ENCODE results near the gene MAD2L1BP. TPM values are rescaled to one million over a fixed set of nuclear protein-coding genes. Genes with fewer than 3 reads are reported as not detected.
"Not testable (repeated sequence)": the region's sequence is repeated elsewhere in the genome, so short reads cannot be mapped to it uniquely, and the experiment has no call there.

MAD2L1BP gene
- total RNA-seq, 2 donors from 2014 or later = 44.4 to 44.7 TPM

DNA sequence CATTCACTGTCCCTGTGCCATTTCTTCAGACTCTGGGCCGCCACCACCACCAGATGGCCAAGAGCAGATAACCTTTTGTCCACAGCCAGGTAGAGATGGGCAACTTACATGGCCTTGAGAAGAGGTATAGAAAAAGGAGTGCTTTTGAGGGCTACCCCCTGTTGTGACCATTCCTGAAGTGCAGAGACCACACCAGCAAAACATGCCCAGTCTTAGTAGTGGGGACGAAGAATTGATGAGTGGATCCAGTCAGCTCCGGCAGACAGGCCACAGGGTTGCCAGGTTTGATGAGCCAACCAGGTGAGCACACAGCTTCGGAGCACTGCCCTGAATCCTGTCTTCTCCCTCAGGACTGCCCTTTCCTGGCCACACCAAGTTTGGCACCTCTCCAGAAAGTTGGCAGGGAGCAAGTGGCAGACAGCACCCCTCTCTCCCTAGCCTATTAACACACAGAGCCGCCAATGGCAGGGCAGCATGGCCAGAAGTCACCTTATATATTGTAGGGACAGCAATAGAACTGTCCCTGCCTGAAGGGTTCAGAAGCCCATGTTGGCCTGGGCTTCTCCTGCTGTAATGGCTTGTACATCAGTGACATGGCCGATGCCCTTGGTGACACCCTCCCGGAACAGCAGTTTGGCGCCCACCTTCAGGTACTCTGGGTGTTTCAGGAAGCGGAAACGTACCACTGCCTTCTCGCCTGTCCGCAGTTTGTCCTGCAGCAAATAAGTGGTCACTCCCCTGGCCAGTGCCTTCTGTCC lies 14.4 kb upstream of the MAD2L1BP start:
- H3K36me3 Mint-ChIP-seq (ENCODE audit: low read depth) = peaks cover 88% of the 10 kb centered on the region

DNA sequence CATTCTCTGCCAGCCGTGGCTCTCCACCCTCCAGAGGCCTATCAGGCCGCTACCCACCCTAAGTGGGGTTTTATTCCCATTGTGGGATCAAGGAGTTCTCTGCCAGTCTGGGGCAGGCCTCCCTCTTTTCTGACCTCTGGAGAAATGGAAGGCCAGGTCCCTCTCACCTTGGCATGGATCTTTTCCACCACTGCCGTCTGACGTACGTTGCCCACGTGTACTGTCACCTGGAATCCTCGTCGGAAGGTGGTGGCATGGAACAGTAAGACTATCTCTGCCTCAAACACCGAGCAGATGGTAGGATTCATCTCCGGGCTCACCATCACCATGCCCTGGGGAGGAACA lies 13.8 kb upstream of the MAD2L1BP start:
- Mint-ChIP-seq H3K27me3 (no peaks in the 10 kb centered on the region), H3K4me3 (no peak overlapping the region), H3K9me3 (no peaks in the 10 kb centered on the region), H3K4me1 (peaks cover 10% of the 10 kb centered on the region), H3K36me3 (ENCODE audit: low read depth) (peaks cover 88% of the 10 kb centered on the region), H3K27ac (peak overlapping the region; percentile 18)
- no peak for ATAC-seq (replicated peaks)

More for the DNA sequence above, 14.4 kb upstream of the MAD2L1BP start:
- Mint-ChIP-seq H3K9me3 (no peaks in the 10 kb centered on the region), H3K27me3 (no peaks in the 10 kb centered on the region), H3K27ac (peak overlapping the region; percentile 53), H3K4me3 (no peak overlapping the region), H3K4me1 (peaks cover 5% of the 10 kb centered on the region)
- no peak for ATAC-seq (replicated peaks)

DNA sequence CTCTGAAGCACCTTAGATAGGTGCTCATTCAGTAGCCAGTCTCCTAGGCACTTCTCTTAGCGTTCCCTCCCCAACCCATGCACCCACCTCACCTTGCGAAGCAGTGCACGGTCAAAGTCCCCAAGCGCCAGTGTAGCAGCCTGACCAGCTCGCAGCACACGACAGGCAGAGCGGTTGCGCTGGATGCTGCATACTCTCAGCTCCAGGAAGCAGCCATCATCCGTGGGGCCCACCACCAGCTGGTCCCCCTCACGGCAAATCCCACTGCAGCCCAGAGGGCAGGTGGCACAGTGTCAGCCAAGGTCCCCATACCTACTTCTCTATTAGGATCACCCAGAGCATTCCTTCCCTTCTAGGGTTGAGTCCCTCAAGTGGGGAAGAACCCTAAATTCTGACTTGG lies 13.1 kb upstream of the MAD2L1BP start:
- Mint-ChIP-seq H3K27ac (peak overlapping the region; percentile 18), H3K36me3 (ENCODE audit: low read depth) (peaks cover 89% of the 10 kb centered on the region), H3K9me3 (no peaks in the 10 kb centered on the region), H3K27me3 (no peaks in the 10 kb centered on the region), H3K4me1 (peaks cover 18% of the 10 kb centered on the region), H3K4me3 (no peak overlapping the region)
- no peak for ATAC-seq (replicated peaks)

DNA sequence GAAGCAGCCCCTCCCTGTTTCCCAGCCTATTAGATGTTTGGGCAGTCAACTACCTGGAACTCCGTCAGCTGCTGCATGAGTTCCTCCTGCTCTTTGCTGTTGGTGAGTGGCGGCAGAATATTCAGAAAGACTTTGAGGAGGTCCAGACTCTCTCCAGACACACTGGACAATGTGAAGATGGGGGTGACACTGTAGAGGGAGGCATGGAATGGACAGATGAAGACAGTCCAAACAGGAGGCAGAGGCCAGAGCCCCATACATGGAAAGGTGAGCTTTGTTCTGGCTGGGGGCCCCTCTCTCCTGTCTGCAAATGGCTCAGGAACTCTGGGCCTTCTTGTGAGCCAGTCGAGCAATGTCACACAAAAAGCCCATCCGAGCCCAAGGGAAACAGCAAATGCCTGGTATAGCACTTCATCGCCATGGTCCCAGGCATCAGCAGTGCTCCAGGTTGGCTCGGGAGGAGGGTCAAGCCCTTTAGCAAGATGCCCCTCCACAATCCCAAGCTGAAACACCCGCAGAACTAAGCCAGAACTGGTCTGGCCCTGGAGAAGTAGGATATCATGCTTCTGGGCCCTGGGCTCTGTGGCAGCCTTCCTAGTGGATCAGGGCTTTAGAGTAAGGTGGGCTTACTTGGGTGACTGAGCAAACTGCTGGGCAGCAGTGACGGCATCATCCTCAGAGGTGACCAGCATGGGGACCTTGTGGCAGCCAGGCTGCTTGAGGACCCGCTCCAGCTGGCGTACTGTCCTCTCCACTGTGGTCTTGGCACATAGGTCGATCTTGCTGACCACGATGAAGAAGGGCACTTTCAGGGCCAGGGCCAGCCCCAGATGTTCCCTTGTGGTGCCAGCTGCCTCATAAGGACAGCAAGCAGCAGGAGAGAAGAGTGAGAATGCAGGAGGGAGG lies 11.5 kb upstream of the MAD2L1BP start:
- no peak for ATAC-seq (replicated peaks)
- Mint-ChIP-seq H3K4me3 (no peak overlapping the region), H3K27ac (peak overlapping the region; percentile 43)

DNA sequence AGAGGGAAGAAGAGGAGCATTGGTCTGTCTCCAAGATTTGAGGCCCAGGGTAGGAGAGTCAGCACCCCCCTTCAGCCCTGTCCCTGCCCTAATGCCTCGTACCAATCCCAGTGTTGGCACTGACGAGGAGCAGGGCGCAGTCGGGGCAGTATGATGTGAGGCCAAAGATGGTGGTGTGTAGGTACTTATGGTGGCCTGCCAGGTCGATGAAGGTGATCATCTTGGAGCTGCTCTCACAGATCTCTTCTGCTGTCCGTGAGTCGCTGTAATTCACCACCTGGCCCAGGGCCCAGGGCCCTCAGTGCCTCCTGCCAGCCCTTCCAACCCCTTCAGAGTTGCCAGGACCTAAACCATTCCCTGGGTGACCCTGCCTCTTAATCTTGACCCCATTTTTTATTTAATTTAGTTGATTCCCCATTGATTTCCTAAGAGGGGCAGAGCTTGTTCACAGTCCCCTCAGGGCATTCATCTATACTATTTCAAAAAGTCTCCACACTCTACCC lies 10.8 kb upstream of the MAD2L1BP start:
- no peak for ATAC-seq (replicated peaks)
- no peaks in the 10 kb centered on the region for H3K27me3 Mint-ChIP-seq
- no peak overlapping the region for H3K27ac Mint-ChIP-seq
- peaks cover 88% of the 10 kb centered on the region for H3K36me3 Mint-ChIP-seq (ENCODE audit: low read depth)
- no peak overlapping the region for H3K4me3 Mint-ChIP-seq
- H3K4me1 Mint-ChIP-seq = peaks cover 26% of the 10 kb centered on the region
- no peaks in the 10 kb centered on the region for H3K9me3 Mint-ChIP-seq

More for the DNA sequence above, 11.5 kb upstream of the MAD2L1BP start:
- Mint-ChIP-seq H3K36me3 (ENCODE audit: low read depth) (peaks cover 95% of the 10 kb centered on the region), H3K9me3 (no peaks in the 10 kb centered on the region), H3K4me1 (peaks cover 25% of the 10 kb centered on the region), H3K27me3 (no peaks in the 10 kb centered on the region)

DNA sequence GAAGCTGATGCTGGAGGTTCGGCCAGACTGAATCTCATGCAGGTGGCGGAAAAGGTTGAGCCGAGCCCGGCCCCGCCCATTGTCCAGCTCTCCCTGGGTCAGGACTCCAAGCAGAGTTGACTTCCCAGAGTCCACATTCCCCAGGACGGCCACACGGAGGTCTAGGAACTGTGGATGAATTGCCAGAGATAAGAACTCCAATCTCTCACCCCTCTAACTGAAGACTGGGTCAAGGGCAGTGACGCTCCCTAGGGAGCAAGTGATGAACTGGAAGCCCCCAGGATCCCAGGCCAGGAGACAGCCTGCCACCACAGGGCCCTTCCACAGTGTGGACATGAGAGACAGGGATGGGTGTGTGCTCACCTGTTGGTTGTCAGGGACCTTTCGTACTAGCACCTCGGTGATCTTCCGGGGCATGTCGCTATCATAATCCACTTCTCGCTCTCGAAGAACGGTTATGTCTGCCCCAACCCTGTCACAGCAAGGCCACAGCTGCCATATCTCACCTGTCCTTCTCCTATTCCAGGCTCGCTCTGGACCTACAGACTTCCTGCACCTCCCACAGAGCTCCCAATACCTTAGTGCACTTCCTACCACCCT lies 10.1 kb upstream of the MAD2L1BP start:
- Mint-ChIP-seq H3K9me3 (no peaks in the 10 kb centered on the region), H3K27ac (no peak overlapping the region)
- ATAC-seq (replicated peaks) = no peak

DNA sequence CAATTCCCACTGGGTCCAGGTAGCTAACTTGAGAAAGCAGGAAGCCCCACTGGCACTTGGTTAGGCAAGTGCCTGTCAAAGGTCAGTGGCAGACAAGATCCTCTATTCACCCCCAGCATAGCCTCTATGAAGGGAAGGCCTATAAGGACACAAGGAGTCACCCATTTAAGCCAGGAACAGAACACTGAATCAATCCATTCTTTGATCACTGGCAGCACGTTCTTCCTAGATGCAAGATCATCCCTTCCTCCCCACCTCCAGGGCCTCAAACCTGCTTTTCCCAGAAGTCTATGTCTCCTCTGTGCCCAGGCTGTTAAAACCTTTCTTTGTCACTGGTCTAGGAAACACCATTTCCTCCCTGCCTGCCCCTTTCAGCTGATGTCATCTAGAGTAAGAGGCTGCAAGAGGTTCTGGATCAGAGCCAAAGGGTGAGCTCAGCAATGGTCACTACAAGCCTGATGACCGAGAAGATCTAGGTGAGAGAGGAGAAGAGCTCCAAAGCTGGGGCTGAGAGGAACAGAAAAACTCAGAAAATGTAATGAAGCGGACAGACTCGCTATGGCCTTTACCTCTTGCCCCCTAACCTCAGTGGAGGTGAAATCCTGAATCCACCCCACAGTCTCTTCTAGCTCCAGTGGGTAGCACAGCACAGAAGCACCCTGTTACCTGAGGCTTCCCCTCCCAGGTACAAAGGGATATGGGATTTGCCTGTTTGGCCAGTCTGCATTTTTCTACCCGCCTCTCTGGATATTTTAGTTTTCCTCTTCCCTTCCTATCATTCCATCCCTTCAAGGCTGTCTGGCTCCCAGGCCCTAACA lies 8.4 kb upstream of the MAD2L1BP start:
- ATAC-seq (replicated peaks) = no peak
- H3K4me3 Mint-ChIP-seq = peak overlapping the region; percentile 97
- H3K27ac Mint-ChIP-seq = peak overlapping the region; percentile 83
- peaks cover 64% of the 10 kb centered on the region for H3K36me3 Mint-ChIP-seq (ENCODE audit: low read depth)
- no peaks in the 10 kb centered on the region for H3K27me3 Mint-ChIP-seq
- H3K4me1 Mint-ChIP-seq = peaks cover 29% of the 10 kb centered on the region
- H3K9me3 Mint-ChIP-seq = no peaks in the 10 kb centered on the region

More for the DNA sequence above, 10.1 kb upstream of the MAD2L1BP start:
- Mint-ChIP-seq H3K27me3 (no peaks in the 10 kb centered on the region), H3K4me3 (no peak overlapping the region), H3K36me3 (ENCODE audit: low read depth) (peaks cover 81% of the 10 kb centered on the region), H3K4me1 (peaks cover 30% of the 10 kb centered on the region)

DNA sequence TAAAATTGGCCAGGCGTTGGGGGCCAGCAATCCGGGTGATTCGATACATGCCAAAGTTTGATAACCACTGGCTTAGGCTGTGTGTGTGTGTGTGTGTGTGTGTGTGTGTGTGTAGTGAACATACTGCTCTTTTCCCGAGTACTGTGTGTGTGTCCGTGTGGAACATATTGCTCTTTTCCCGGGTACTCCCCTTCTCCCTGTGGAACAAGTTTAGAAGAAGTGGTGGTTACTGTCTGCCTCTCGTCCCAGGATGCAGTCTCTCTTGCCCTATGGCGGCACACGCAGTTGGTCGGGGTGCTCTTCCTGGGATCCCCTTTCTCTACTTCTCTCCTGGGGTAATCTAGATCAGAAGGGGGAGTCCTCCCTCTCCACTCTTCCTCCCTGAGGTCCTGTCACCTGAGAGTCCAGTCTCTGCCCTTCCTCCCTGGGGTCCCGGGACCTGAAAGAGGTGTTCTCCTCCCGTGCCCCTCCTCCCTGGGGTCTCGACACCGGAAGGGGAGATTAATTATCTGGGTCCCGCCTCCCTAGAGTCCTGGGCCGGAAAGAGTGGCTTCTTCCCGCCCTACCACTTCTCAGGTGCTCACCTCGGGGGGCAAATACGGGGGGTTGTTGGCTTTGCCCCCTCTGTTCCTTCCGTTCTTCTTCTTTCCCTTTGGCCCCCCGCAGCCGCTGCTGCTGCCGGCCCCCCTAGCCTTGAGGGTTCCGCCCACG lies 7.1 kb upstream of the MAD2L1BP start:
- H3K27me3 Mint-ChIP-seq = no peaks in the 10 kb centered on the region
- no peaks in the 10 kb centered on the region for H3K9me3 Mint-ChIP-seq
- peaks cover 27% of the 10 kb centered on the region for H3K4me1 Mint-ChIP-seq
- ATAC-seq (replicated peaks) = peak; percentile 13
- peaks cover 51% of the 10 kb centered on the region for H3K36me3 Mint-ChIP-seq (ENCODE audit: low read depth)
- H3K4me3 Mint-ChIP-seq = peak overlapping the region; percentile 97
- H3K27ac Mint-ChIP-seq = peak overlapping the region; percentile 97

DNA sequence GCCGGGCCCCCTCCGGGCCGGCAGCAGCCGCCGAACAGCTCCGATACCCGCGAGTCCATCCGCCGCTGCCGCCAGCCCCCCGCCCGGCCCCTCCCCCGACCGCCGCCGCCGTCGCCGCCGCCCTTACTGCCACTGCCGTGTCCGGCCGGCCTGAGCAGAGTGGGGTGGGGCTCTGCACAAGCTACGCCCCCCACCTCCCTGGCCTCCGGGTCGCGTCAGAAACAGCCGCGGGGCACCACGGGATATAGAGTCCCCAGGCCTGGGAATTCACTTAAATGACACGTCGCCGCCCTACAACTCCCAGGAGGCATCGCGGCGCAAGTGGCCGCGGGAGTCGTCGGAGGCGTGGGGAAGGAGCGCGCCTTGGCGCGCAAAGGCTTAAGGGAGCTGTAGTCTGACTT lies 6.5 kb upstream of the MAD2L1BP start, which contains the start of gene GTPBP2:
Gene GTPBP2, minus strand, starts transcription at position 161 of the 401 bp plus-strand sequence. Its CDS starts 102 bp downstream, at position 59.
- Mint-ChIP-seq H3K4me3 (peak within 1 kb of the TSS; percentile 97), H3K4me1 (peaks cover 32% of the 10 kb centered on the region), H3K9me3 (no peaks in the 10 kb centered on the region), H3K27ac (peak within 1 kb of the TSS; percentile 97), H3K36me3 (ENCODE audit: low read depth) (peaks cover 45% of the 10 kb centered on the region), H3K27me3 (no peaks in the 10 kb centered on the region)
- peak; percentile 84 for ATAC-seq (replicated peaks)

DNA sequence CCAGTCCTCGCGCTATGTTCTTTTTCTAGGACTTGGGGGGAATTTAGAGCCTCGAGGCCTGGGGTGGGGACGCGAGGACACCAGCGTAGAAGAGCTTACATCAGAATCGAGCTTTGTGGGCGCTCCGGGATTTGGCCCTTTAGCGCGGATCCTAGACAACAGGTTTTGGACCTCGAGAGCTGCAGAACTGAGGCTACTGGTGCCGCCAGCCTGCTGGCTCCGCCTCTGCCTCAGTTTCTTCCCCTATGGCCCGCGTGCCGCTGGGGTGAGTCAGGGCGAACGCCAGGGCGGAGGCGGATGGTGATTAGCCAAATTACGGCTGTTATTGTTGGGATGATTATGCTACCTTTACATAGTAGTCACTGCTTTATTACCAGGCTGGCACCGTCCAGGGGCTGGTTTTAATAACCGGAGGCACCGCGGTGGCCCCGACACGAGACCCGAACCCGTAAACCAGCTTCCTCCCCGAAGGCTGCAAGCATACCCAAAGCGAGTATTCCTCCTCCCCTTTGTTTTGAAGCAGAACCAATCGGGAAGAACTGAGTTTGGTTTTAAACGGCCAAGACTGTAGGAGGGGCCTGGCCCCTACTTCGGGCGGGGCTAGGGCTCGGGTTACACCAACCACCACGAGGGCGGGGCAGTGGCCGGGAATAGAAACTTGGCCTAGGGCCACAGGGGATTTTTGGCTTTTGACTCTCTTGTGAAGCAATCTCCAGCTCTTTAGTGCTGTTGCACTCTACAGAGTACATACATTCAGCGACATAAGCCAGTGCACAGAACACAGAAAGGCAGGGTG lies 5.9 kb upstream of the MAD2L1BP start:
- Mint-ChIP-seq H3K9me3 (no peaks in the 10 kb centered on the region), H3K27me3 (no peaks in the 10 kb centered on the region), H3K4me1 (peaks cover 34% of the 10 kb centered on the region), H3K36me3 (ENCODE audit: low read depth) (peaks cover 39% of the 10 kb centered on the region), H3K27ac (peak overlapping the region; percentile 97), H3K4me3 (peak overlapping the region; percentile 97)
- ATAC-seq (replicated peaks) = peak; percentile 76

DNA sequence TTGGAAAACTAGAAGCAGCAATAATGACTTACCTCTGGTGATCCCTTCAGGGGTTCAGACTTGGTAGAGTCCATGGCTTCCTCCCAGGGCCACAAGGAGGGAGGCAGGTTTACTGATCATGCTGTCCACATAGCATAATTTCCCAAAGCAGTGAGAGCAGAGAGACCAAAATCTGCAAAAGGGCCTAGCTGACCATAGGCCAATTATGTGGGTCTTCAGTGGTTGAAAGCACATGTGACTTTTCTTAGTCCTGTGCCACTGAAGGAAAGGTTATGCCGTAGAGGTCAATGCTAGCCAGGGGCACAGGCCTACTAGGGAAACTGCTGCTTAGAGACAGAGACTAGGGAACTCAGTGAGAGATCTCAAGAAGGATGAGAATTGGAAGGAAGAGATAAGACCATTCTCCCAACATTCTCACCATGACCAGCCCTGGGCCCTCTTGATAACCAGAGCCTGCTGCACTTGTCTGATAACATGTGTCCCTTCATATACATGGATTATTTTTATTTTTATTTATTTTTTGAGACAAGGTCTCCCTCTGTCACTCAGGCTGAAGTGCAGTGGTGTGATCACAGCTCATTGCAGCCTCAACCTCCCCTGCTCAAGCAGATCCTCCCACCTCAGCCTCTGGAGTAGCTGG lies 4.5 kb upstream of the MAD2L1BP start:
- no peak overlapping the region for H3K27ac Mint-ChIP-seq
- H3K27me3 Mint-ChIP-seq = no peaks in the 10 kb centered on the region
- no peaks in the 10 kb centered on the region for H3K9me3 Mint-ChIP-seq
- H3K4me1 Mint-ChIP-seq = peaks cover 43% of the 10 kb centered on the region
- peak overlapping the region; percentile 97 for H3K4me3 Mint-ChIP-seq
- ATAC-seq (replicated peaks) = no peak
- H3K36me3 Mint-ChIP-seq (ENCODE audit: low read depth) = peaks cover 33% of the 10 kb centered on the region

DNA sequence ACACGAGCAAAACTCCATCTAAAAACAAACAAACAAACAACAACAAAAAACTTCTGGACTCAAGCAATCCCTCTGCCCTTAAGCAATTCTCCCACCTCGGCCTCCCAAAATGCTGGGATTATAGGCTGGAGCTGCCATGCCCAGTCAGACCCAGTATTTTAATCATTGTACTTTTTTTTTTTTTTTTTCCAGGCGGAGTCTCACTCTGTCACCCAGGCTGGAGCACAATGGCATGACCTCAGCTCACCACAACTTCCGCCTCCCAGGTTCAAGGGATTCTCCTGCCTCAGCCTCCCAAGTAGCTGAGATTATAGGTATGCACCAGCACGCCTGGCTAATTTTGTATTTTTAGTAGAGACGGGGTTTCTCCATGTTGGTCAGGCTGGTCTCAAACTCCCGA lies 2.6 kb upstream of the MAD2L1BP start:
- not testable (repeated sequence) for H3K27me3 Mint-ChIP-seq

More for the DNA sequence above, 2.6 kb upstream of the MAD2L1BP start:
- not testable (repeated sequence) for H3K27ac Mint-ChIP-seq; H3K4me3 Mint-ChIP-seq; ATAC-seq (replicated peaks); H3K9me3 Mint-ChIP-seq
- peaks cover 25% of the 10 kb centered on the region for H3K4me1 Mint-ChIP-seq
- H3K36me3 Mint-ChIP-seq (ENCODE audit: low read depth) = peaks cover 34% of the 10 kb centered on the region

All from activated T-helper 17 cell treated with anti-CD3 and anti-CD28 coated beads, Interleukin-2, amount 50 U/mL, for 72 hours (primary cell).